OCI-M1 (cell line): Measurements from ENCODE around the gene SGF29.
"Not testable (repeated sequence)": the region's sequence is repeated elsewhere in the genome, so short reads cannot be mapped to it uniquely, and the experiment has no call there.

Experiments used
- DNase-seq: peaks from one replicate; lab custom pipeline; 2025; lab: John Stamatoyannopoulos, UW

The SGF29 gene

DNA sequence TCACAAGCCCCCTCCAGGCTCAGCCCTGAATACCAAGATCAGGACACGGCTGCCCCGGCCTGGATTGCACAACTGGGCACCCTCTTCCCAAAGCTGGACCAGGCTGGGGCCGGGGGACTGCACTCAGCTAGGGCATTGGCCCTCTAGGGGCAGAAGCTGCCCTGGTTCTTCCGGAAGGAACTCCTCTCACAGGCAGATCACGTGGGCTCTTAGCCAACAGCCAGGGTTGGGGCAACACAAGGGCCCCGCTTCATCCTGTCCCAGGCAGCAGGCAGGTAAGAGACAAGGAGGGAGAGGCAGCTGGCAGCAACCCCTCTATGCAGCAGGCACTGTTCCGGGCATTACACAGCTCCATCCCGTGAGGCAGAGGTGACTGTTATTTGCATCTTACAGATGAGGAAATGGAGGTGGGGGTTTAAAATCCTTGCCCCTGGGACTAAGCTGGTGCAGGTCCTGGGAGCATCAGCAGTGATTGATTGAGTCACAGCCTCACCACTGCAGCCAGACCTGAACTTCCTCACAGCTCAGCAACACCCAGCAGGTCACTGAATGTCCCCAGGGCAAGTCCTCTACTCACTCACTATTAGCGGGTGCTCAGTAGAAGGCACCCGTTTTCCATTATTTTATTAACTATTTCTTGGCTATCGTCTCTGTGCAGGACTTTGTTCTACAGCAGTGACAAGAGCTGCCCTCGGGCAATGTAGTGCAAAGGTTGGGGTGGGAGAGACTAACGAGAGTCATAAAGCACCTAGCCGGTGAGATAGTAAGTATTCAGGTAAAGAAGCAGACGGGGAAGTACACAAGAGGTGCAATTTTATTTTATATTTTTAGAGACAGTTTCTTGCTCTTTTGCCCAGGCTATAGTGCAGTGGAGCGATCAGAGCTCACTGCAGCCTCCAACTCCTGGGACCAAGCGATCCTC, 58.9 kb downstream of the SGF29 start:
- not testable (repeated sequence) for DNase-seq

DNA sequence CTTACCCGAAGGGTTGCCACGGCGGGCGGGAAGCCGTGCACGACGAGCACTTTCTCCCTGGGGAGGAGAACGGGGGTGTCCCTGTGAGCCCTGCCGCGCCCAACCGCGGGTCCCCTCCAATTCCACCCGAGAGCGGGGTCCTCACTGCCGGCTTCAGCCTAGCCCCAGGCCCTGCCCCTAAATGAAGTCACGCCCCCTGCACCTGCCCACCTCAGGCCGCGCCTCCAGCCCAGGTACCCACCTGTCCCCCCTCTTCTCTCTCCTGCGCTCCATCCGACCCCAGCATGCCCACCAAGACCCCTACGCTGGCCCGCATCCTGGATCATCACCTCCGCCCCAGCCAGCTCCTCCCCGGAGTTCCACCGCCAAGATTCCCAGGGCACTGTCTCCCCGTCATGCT, 60.2 kb downstream of the SGF29 start:
- not testable (repeated sequence) for DNase-seq

DNA sequence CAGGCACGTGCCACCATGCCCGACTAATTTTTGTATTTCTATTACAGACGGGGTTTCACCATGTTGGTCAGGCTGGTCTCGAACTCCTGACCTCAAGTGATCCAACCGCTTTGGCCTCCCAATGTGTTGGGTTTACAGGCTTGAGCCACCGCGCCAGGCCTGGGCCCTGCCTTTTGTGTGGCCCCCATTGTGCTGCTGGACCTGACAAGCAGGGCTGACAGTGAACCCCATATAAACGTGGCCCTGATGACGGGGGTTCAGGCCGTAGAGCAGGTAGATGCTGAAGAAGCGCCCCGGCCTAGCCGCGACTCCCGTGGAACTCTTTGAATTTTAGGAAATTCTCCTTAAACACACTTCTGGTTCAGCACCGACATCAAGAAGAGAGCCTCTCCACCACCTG, 60.8 kb downstream of the SGF29 start:
- not testable (repeated sequence) for DNase-seq

DNA sequence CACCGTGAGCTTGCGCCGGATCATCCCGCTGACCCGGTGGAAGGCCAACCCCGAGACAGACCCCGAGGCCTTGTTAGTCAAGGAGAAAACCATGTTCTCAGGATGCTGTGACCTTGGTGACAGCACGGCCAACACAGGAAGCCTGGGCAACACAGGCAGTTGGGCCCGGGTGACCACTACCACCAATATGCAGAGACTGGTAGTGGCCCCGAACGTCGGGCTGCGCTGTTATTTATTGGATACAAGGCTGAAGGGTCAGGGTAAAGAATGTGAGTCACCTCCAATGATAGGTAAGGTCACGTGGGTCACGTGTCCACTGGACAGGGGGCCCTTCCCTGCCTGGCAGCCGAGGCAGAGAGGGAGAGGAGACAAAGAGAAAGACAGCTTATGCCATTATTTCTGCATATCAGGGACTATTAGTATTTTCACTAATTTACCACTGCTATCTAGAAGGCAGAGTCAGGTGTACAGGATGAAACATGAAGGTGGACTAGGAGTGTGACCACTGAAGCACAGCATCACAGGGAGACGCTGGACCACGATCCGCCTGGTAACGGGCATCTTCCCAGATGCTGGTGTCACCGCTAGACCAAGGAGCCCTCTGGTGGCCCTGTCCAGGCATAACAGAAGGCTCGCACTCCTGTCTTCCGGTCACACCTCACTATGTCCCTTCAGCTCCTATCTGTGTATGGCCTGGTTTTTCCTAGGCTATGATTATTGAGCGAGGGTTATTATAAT, 61.9 kb downstream of the SGF29 start:
- DNase-seq: peak; percentile 41

DNA sequence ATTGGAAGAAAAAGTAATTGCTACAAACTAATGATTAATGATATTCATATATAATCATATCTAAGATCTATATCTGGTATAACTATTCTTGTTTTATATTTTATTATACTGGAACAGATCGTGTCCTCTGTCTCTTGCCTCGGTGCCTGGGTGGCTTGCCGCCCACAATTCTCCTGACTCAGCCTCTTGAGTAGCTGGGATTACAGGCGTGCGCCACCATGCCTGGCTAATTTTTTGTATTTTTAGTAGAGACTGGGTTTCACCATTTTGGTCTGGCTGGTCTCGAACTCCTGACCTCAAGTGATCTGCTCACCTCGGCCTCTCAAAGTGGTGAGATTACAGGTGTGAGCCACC, 62.5 kb downstream of the SGF29 start:
- DNase-seq: not testable (repeated sequence)

DNA sequence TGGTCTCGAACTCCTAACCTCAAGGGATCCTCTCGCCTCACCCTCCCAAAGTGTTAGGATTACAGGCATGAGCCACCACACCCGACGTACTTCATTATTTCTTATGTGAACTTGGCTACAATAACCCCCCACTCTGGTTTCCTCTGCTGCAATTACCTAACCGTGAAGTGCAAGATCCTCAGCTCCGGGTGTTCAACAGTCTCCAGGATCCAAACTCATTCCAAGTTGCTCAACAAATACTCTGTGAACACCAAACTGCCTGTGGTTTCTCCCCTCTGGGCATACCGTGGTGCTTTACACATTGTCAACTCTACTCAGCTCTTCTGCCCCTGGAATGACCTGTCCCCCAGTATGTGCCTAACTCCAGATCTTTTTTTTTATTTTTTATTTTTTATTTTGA, 62.9 kb downstream of the SGF29 start:
- DNase-seq: no peak

DNA sequence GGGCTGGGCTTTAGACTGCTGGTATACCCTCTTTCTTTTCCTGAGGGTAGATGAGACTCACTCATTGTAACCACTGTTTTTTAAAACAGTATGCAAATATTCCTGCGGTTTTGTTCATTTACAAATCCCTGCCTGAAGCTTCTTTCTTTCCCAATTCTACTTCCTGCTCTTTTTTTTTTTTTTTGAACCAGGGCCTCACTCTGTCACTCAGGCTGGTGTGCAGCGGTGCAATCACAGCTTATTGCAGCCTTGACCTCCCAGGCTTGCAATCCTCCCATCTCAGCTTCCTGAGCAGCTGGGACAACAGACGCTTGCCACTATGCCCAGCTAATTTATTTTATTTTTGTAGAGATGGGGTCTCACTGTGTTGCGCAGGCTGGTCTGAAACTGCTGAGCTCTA, 64.2 kb downstream of the SGF29 start:
- no peak for DNase-seq

DNA sequence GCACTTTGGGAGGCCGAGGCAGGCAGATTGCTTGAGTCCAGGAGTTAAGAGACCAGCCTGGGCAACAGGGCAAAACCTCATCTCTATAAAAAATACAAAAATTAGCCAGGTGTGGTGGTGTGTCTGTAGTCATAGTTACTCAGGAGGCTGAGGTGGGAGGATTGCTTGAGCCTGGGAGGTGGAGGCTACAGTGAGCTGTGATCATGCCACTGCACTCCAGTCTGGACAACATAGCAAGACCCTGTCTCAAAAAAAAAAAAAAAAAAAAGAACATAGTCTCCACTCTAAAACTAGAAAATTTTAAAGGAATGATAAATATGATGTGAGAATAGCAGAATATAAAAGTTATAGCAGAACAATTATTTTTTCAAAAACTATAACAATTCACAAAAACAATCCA, 66.6 kb downstream of the SGF29 start:
- DNase-seq: not testable (repeated sequence)

DNA sequence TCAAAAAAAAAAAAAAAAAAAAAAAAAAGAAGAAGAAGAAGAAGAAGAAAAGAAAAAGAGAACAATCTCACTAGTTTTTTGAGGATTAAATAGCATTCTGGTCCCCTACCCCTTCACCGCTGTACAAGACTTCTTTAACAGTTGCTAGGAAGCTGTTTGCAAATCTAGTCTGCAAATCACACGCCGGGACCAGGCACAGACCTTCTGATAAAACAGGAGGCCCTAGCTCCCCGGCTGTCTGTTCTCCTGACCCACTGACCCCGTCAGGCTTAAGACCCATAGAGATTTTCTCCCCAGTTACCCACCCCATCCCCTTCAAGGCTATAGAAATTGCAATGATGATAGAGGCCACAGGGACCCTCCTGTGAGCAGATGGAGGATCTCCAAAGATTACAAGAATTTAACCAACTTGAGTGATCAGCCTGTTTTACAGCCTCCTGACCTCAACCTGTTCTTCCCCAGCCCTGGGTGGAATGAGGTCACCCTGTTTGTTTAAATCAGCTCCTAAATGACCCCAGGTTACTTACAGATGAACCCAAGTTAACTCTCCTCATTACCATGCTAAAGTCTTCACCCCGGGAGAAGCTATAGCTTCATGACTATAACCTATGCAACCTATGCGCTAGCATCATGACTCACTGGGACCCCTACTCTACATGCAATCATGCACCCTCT, 67.9 kb downstream of the SGF29 start:
- no peak for DNase-seq

DNA sequence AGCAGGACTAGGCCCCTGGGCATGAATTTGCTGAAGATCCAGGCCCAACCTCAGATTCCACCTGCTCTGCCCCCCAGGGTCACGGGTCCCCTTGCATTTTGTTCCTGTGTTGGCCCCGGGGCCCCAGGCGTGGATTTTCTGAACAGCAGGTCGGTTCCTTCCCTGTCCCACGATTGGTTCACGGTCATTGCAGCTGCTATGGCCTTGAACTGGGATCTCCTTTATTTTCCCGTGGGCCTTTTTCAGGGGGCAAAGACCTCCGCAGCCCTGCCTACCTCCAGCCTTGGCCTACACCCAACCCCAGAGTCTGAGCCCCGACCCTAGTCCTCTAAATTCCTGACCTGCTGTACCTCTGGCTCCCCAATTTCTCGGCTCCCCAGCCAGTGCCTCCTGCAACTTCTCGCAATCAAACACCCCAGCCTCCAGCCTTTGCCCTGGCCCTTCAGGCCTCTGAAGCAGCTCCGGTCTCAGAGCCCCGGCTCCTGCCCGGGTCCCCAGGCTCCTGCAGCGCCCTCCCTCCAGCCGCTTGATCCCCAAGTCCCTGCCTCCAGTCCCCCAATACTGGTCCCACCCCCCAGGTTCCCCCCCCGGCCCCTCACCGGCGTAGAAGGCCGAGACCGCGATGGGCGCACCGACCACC, 68.9 kb downstream of the SGF29 start:
- peak; percentile 24 for DNase-seq

DNA sequence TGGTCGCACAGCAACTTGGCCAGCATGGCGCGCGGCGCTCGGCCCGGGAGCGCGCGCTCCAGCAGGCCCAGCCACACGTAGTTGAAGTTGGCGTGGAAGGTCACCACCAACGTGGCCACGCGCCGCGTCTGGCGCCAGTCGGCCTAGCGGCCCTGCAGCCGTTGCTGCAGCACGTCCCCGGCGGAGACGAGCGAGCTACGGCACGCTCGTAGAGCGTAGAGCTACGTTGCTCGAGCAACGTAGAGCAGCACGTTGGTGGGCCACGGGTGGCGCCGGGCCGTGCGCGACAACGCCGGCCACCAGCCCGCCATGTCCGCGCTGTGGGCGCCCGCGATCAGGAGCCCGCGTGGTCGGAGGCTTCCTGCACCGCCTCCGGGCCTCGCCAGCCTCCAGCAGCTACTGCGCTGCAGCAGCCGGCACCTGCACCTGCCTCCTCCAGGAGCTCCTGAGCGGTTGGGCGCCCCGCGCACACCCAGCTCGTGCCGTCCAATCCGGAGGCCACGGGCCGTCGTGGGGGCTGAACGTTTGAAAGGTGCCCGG, 69.5 kb downstream of the SGF29 start:
- peak; percentile 59 for DNase-seq

DNA sequence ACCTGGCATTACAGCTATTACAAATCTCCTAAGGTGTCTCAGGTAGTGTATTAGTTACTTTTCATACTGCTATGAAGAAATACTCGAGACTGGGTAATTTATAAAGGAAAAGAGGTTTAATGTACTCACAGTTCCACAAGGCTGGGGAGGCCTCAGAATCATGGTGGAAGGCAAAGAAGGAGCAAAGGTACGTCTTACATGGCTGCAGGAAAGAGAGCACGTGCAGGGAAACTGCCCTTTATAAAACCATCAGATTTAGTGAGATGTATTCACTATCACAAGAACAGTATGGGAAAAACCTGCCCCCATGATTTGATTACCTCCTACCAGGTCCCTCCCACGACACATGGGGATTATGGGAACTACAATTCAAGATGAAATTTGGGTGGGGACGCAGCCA, 77.2 kb downstream of the SGF29 start:
- DNase-seq: not testable (repeated sequence)

DNA sequence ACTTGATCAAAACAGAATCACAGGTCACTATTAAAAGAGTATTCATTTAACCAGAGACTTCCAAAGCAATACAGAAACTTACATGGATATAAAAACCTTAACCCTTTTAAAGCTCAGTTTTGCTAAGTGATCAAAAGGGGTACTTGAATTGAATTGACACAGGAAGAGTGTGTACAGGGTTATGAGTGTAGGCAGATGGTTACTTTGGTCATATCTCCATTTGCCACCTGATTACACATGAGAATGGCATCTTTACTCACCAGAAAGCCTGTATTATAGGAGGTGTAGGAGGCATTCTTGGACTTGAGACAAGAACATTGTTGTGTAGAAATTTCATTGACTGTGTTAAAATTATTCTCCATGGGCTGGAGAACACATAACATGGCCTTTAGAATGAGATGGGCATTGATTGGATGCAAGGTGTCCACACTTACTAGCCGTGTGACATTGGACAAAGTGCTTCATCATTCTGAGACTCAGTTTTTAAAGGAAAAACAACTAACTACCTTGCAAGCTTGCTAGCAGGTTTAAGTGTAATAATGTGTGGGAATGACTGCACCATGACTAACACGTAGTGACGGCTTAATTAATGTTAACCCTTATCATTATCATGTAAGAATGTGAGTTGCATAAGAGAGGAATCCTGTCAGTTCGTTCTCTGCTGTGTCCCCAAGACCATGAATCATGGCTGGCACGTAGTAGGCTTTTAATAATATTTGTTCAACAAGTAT, 82.5 kb downstream of the SGF29 start:
- not testable (repeated sequence) for DNase-seq

DNA sequence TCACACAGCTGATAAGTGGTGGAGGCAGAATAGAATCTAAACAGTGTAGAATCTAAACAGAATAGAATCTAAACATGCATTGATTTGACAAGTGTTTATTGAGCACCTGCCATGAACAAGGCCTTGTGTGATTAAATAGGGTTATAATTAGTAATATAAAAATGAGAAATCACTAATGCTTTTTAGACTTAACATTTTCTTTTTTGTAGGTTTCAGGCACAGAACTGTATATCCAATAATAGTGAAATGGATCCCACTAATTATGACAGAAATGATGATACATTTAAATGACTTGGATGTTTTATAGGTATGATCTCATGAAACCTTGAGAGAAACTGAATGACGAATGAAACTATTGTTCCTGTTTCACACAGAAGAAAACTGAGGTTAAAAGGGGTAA, 84.0 kb downstream of the SGF29 start, which contains the start of gene NPIPB8:
Gene NPIPB8, plus strand, starts transcription at position 301 of the 400 bp plus-strand sequence. CDS start 296 bp downstream, outside the sequence.
- not testable (repeated sequence) for DNase-seq

DNA sequence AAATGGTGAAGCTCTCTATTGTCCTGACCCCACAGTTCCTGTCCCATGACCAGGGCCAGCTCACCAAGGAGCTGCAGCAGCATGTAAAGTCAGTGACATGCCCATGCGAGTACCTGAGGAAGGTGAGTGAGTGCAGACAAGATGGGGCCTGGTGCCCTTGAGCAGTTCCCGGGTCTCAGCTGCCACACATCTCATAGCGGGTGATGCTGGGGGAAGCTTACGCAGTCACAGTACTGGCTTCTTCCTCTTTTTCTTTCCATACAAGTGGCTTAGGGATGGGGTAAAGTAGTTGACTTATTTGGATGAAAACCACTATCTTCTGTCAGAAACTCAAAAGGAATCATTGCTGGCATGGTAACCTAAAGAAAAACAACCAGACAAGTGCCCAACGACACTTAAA, 84.6 kb downstream of the SGF29 start:
- DNase-seq: not testable (repeated sequence)

DNA sequence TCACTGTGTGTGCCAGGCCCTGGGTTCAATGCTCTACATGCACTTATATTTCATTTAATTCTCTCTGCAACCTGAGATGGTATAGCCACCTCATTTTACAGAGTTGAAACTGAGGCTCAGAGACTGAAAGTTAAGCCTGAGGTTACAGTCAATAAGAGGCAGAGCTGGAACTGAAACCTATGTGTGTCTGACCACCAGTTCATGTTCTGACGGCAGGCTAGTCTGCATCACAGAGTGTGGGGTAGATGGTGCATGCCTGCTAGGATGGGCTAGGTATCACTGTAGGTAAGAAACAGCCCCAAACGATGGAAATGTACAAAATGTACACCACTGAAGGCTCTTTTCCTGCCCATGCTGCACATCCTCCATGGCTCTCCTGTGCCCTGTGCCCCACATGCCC, 86.2 kb downstream of the SGF29 start:
- DNase-seq: not testable (repeated sequence)
